GM19395 (cell line): Measurements from ENCODE around the gene PPP1R9B.

Source experiments
- ATAC-seq: cut with Tn5 transposase; IDR thresholded peaks from one replicate; pipeline ENCODE4 v1.9.1; 2021; ENCODE audit warnings: mild to moderate bottlenecking, moderate library complexity; ENCODE audit not compliant: unreplicated experiment

Gene PPP1R9B, protein sequence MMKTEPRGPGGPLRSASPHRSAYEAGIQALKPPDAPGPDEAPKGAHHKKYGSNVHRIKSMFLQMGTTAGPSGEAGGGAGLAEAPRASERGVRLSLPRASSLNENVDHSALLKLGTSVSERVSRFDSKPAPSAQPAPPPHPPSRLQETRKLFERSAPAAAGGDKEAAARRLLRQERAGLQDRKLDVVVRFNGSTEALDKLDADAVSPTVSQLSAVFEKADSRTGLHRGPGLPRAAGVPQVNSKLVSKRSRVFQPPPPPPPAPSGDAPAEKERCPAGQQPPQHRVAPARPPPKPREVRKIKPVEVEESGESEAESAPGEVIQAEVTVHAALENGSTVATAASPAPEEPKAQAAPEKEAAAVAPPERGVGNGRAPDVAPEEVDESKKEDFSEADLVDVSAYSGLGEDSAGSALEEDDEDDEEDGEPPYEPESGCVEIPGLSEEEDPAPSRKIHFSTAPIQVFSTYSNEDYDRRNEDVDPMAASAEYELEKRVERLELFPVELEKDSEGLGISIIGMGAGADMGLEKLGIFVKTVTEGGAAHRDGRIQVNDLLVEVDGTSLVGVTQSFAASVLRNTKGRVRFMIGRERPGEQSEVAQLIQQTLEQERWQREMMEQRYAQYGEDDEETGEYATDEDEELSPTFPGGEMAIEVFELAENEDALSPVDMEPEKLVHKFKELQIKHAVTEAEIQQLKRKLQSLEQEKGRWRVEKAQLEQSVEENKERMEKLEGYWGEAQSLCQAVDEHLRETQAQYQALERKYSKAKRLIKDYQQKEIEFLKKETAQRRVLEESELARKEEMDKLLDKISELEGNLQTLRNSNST

DNA sequence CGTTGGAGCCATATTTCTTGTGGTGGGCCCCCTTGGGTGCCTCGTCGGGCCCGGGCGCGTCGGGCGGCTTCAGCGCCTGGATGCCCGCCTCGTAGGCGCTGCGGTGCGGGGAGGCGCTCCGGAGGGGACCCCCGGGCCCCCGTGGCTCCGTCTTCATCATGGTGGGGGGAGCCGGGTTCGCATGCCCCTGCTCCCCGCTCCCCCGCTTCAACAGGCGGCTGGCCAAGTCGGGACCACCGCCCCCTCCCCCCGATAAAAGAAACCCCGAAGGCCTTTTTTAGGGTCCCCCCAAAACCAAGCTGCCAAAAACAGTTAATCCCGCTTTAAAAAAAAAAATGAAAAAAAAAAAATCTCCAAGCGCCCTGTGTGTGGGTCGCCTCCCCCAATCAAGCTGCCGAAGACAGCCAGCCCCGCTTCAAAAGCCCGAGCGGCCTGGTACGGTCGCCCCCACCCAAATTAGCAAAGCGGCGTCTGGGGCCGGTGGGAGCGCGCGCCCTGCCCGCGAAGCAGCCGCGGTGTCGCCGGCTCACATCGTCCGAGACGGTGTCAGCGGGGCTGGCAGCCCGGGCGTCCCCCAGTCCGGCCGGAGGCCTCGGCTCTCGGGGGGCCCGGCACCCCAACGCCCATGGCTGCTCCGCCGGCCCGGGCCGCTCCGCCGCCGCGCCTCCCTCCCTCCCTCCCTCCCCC lies at the start of gene PPP1R9B:
Gene PPP1R9B (minus strand): TSS at position 324 of the 687 bp plus-strand sequence. CDS start 164 bp downstream, at position 160.
- no peak for ATAC-seq

DNA sequence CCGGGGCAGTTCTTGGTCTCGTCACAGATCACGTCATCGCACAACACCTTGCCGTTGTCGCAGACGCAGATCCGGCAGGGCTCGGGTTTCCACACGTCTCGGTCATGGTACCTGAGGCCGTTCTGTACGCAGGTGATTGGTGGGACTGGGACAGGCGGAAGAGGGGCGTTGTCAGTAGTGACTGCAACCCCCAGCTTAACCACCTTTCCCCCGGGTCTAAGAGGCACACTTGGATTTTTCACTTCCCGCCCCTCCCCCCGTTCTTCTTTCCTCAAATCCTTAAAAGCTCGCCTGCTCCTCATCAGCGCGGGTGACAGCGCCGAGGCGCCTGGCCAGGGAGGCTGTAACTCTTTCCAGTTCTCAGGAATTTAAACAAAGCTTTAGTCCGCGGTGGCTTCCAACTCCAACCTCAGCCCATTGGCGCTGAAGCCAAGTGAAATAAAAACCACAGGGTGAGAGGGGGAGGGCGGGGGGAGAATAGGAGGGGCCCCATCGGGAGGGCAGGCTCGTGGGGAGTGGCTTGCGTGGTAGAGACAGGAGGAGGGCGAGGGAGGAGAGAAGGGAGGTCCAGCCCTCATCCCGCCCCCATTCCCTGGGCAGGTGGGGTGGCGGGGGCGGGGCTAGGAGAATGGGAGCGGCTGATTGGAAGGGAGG lies 49.5 kb upstream of the PPP1R9B start:
- peak; percentile 32 for ATAC-seq

- no peak for ATAC-seq
Measured at GRCh38 chr17:50199211-50199802, 48.8 kb upstream of the PPP1R9B start.

DNA sequence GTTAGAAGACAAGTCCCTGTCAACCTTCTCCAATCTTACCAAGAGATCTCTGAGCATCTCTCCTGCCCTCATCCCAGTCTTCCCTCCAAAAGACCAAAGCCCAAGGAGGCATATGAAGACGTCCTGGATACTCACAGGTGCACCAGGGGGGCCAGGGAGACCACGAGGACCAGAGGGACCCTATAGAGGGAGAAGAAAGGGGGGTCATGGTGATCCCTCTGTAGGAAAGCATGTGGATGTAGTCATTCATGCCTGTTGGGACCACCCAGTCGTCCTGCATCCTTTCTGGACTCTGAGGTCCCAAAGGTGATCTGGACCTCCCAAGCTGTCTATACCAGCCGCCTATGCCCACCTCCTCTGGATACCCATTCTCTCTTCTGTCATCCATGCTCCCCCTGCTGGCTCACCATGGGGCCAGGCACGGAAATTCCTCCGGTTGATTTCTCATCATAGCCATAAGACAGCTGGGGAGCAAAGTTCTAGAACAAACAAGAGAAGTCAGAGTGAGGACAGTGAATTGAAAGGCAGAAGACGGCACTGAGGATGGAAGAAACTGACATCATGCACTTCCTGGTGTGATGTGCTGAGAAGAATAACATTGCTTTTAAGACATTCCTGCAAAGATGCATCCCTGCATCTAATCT lies 47.7 kb upstream of the PPP1R9B start:
- no peak for ATAC-seq

- no peak for ATAC-seq
Measured at GRCh38 chr17:50196826-50197225, 46.3 kb upstream of the PPP1R9B start.

DNA sequence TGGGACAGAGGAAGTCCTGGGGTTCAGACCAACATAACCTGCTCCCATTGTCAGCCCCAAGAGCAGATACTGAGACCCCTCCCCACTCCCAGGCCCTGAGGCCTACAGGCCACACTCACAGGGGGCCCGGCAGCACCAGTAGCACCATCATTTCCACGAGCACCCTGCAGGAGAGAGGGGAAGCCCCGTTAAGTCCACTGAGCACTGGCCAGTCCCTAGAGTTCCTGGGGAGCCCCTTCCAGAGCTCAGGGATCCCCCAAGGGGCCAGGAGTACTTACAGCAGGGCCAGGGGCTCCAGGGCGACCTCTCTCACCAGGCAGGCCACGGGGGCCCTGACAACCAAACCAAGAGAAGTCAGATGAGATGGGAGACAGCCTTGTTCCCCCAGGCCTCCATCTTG lies 45.6 kb upstream of the PPP1R9B start:
- ATAC-seq: no peak

- ATAC-seq: no peak
Measured at GRCh38 chr17:50194934-50195865, 44.7 kb upstream of the PPP1R9B start.

- ATAC-seq: no peak
Measured at GRCh38 chr17:50194140-50194933, 43.9 kb upstream of the PPP1R9B start.

DNA sequence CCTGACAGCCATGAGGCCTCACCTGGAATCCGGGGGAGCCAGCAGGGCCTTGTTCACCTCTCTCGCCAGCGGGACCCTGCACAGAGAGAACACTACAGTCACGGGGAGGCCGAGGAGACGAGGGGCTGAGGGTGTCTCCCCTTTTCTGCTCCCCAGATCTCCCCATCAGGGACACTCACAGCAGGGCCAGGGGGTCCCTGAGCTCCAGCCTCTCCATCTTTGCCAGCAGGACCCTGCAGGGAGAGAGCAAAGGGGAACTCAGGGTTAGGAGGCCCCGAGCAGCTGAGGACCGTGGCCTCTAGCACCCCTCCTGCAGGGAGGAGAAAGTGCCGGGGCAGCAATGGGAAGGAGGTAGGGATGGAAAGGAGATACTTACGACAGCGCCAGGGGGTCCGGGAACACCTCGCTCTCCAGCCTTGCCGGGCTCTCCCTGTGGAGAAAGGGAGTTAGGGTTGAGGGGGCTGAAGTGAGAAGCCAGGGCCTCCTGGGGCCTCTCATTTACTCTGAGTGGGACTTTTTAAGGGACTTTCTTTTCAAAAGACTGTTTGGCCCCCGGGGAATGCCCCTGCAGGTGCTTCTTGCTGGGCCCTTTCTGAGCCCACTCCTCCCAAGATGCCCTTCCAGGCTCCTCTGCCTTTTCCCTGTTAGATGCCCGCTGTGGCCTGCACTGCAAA lies 42.3 kb upstream of the PPP1R9B start:
- no peak for ATAC-seq

DNA sequence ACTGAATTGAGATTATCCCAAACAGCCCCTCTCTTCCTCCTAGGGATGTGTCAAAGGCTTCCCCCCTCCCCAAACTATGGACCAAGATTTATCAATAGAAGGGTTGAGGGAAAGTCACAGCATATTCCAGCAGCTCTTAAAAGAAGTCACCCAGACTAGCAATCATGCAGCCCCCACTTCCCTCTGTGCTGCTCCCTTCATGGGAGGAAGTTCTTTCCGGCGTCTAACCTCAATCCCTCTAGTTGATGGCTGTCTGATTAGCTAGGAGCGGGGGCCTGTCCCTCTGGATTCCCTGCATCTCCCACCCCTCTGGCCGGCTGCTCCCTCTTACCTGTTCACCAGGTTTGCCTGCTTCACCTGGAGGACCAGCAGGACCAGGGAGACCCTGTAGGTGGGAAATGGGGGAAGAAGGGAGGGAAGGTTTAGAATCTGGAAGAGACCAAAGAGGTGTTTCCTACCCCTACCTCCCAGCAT lies 41.7 kb upstream of the PPP1R9B start:
- no peak for ATAC-seq

DNA sequence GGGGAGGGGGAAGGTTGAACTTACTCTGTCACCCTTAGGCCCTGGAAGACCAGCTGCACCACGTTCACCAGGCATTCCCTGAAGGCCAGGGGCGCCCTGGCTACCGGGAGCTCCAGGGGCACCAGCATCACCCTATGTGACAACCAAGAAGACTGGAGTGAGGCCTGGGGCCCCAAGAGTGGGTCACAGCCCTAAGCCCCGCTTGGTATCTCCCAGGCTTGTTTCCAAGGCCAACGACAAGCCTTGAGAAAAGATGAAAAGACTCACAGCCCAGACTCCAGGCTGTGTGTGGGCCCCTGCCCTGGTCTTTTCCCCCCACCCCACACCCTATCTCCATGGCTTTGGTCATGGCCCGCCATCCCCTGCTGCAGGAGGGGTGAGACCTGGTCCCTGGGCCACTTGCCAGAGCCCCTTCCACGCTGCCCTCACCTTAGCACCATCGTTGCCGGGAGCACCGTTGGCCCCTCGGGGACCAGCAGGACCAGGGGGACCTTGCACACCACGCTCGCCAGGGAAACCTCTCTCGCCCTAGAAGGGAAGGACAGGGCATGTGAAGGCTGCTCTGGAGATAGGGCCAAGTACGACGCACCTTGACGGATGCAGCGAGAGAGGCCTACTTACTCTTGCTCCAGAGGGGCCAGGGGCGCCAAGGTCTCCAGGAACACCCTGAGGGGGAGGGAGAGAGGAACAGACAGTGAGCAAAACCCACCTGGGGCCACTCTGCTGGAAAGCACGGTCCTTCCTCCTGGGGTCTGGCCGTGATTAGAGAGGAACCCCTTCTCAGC lies 41.1 kb upstream of the PPP1R9B start:
- ATAC-seq: no peak

DNA sequence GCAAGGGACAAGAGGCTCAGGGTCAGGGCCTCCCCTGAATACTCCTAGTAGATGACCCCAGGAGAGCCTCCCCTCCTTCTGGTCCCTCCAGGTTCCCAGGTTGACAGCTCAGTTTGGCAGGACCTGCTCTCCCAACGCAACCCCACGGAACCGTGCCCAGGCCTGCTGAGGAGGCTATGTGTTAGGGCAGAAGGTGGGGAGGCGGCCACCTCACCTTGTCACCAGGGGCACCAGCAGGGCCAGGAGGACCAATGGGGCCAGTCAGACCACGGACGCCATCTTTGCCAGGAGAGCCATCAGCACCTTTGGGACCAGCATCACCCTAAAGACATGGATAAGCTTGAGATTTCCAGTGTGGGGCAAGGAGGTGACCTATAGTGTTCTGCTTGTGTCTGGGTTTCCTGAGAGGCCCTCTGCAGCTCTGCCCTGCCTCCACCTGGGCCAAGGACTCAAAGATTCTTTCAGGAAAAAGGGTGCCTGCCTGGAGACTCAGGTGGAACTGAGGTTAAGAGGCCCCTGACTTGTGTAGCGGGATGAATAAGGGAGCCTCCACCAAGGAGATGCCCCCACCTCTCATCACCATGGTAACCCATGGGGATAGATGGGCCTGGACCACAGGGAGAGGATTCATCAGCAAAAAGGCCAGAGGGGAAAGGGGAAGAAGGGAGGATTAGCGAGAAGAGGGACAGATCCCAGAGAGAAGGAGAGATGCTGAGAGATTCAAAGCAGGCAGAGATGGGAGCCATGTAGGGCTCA lies 40.3 kb upstream of the PPP1R9B start:
- no peak for ATAC-seq

- no peak for ATAC-seq
Measured at GRCh38 chr17:50190293-50190602, 39.8 kb upstream of the PPP1R9B start.

- ATAC-seq: no peak
Measured at GRCh38 chr17:50189550-50190292, 39.2 kb upstream of the PPP1R9B start.

- no peak for ATAC-seq
Measured at GRCh38 chr17:50188921-50189549, 38.6 kb upstream of the PPP1R9B start.
